GM11168 (cell line): ENCODE measurements around the gene CENPL.
"Not testable (repeated sequence)": the region's sequence is repeated elsewhere in the genome, so short reads cannot be mapped to it uniquely, and the experiment has no call there.

Experiments
- in situ Hi-C: fragments of 300-500 bp; cut with MboI; formaldehyde crosslinking; loops from one replicate; pipeline ENCODE4 v1.12.0; 2022; ENCODE audit warnings: low sequenced_read_pairs; ENCODE audit not compliant: unreplicated experiment

Gene CENPL

GRCh38 chr1:173824315-173825081 is at the start of gene CENPL, which contains the start of gene DARS2:
Gene CENPL, minus strand, starts transcription at chr1:173824883. Its CDS starts 13,584 bp downstream, at chr1:173811299.
Gene DARS2, plus strand, starts transcription at chr1:173824673. Its CDS starts 557 bp downstream, at chr1:173825230.
- in situ Hi-C loops, result loop anchor here (25.0 kb wide), 1 partner anchor 1087 kb away; no protein-coding TSS in a partner anchor

- in situ Hi-C loops, result no loop called here
Measured at GRCh38 chr1:173871500-173871899, 46.8 kb upstream of the CENPL start.

- in situ Hi-C loops, result no loop called here
Measured at GRCh38 chr1:173871091-173871490, 46.4 kb upstream of the CENPL start.

GRCh38 chr1:173870252-173871075 is 45.8 kb upstream of the CENPL start:
- in situ Hi-C loops, result no loop called here

- in situ Hi-C loops, result no loop called here
Measured at GRCh38 chr1:173869021-173869359, 44.3 kb upstream of the CENPL start.

- in situ Hi-C loops, result no loop called here
Measured at GRCh38 chr1:173868266-173869020, 43.8 kb upstream of the CENPL start, which contains the start of gene ZBTB37. Gene ZBTB37, plus strand, starts transcription at chr1:173868380. Its CDS starts 1,846 bp downstream, at chr1:173870226.

- in situ Hi-C loops, result no loop called here
Measured at GRCh38 chr1:173867753-173868265, 43.1 kb upstream of the CENPL start, which contains the start of gene GAS5. Gene GAS5, minus strand, starts transcription at chr1:173867989.

- in situ Hi-C loops, result no loop called here
Measured at GRCh38 chr1:173867141-173867752, 42.6 kb upstream of the CENPL start.

GRCh38 chr1:173866413-173867115 is 41.9 kb upstream of the CENPL start:
- in situ Hi-C loops, result no loop called here

- in situ Hi-C loops, result no loop called here
Measured at GRCh38 chr1:173865468-173866164, 40.9 kb upstream of the CENPL start.

GRCh38 chr1:173864179-173864867 is 39.6 kb upstream of the CENPL start:
- in situ Hi-C loops, result no loop called here

- in situ Hi-C loops, result no loop called here
Measured at GRCh38 chr1:173863224-173864161, 38.8 kb upstream of the CENPL start.

GRCh38 chr1:173862769-173863223 is 38.1 kb upstream of the CENPL start:
- in situ Hi-C loops, result no loop called here

- in situ Hi-C loops, result not testable (repeated sequence)
Measured at GRCh38 chr1:173862146-173862768, 37.6 kb upstream of the CENPL start.

- in situ Hi-C loops, result no loop called here
Measured at GRCh38 chr1:173861731-173862145, 37.1 kb upstream of the CENPL start.

- in situ Hi-C loops, result no loop called here
Measured at GRCh38 chr1:173860065-173860464, 35.4 kb upstream of the CENPL start.
